ENCODE measurements around the gene DEF6. TPM values are rescaled to one million over a fixed set of nuclear protein-coding genes. Genes with fewer than 3 reads are reported as not detected.

Gene DEF6
- polyA plus RNA-seq, 1 experiment, result 4.1 TPM

DNA sequence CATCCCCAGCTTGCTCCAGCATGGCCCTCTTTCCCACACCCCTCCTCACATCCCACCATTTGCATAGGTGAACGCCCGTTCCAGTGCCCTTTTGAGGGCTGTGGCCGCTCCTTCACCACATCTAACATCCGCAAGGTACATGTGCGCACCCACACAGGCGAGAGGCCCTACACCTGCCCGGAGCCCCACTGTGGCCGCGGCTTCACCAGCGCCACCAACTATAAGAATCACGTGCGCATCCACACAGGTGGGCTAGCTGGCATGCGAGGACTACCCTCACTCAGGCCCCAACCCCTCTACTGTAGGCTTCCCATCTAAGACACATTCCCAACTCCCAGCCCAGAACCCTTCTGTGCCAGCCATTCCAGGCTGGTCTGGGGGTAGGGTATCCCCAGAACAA, 6.1 kb upstream of the DEF6 start:
- ChIA-PET POLR2A (no interaction called here), CTCF (no interaction called here)
- TF ChIP-seq, protein P1, sequence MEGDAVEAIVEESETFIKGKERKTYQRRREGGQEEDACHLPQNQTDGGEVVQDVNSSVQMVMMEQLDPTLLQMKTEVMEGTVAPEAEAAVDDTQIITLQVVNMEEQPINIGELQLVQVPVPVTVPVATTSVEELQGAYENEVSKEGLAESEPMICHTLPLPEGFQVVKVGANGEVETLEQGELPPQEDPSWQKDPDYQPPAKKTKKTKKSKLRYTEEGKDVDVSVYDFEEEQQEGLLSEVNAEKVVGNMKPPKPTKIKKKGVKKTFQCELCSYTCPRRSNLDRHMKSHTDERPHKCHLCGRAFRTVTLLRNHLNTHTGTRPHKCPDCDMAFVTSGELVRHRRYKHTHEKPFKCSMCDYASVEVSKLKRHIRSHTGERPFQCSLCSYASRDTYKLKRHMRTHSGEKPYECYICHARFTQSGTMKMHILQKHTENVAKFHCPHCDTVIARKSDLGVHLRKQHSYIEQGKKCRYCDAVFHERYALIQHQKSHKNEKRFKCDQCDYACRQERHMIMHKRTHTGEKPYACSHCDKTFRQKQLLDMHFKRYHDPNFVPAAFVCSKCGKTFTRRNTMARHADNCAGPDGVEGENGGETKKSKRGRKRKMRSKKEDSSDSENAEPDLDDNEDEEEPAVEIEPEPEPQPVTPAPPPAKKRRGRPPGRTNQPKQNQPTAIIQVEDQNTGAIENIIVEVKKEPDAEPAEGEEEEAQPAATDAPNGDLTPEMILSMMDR (IDR thresholded peaks at IDR 0.05; ENCODE audit: insufficient read depth, low read depth, low read length), result no peak
- DNase-seq (ENCODE audit: low read depth), result no peak
- no peak overlapping the region for H3K4me3 ChIP-seq (ENCODE audit: low read depth, low read length)
- no peaks in the 10 kb centered on the region for H3K27me3 ChIP-seq (ENCODE audit: control insufficient read depth, insufficient read depth, low read length)
- H3K36me3 ChIP-seq (ENCODE audit: control insufficient read depth, insufficient read depth, low read length), result peaks cover 41% of the 10 kb centered on the region

DNA sequence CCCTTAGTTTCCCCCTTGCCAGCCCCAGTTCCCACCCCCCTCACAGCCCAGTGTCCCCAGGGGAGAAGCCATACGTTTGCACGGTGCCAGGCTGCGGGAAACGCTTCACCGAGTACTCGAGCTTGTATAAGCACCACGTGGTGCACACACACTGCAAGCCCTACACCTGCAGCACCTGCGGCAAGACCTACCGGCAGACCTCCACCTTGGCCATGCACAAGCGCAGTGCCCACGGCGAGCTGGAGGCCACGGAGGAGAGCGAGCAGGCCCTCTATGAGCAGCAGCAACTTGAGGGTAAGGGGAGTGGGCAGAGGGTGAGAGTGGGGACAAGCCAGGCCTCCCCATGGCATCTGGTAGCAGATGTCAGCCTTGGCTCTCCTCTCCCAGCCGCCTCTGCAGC, 5.1 kb upstream of the DEF6 start:
- DNase-seq (ENCODE audit: low read depth), result no peak
- H3K4me3 ChIP-seq (ENCODE audit: low read depth, low read length), result no peak overlapping the region
- TF ChIP-seq, protein P1 (IDR thresholded peaks at IDR 0.05; ENCODE audit: insufficient read depth, low read depth, low read length), result no peak
- no peaks in the 10 kb centered on the region for H3K27me3 ChIP-seq (ENCODE audit: control insufficient read depth, insufficient read depth, low read length)
- CTCF ChIA-PET, result interaction anchor here (0.8 to 6.2 kb wide), 4 partner anchors 10 to 157 kb away, joined by 3 to 57 read pairs (median 4); no protein-coding TSS in a partner anchor
- H3K36me3 ChIP-seq (ENCODE audit: control insufficient read depth, insufficient read depth, low read length), result peaks cover 38% of the 10 kb centered on the region
- POLR2A ChIA-PET, result no interaction called here

DNA sequence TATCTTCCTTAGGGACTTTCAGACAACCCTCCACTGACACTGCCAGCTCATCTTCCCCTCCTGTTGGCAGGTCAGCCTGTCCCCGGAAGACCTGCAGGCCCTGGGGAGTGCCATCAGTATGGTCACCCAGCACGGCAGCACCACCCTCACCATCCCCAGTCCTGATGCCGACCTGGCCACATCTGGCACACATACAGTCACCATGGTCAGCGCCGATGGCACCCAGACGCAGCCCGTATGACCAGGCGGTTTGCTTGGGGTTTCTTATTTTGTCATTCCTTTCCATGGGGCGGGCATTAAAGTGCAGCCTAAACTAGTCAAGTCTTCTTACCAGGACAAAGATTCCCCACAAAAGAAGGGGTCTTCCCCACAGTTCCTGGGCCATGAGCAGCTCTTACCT, 3.9 kb upstream of the DEF6 start:
- POLR2A ChIA-PET, result no interaction called here
- H3K36me3 ChIP-seq (ENCODE audit: control insufficient read depth, insufficient read depth, low read length), result peaks cover 32% of the 10 kb centered on the region

DNA sequence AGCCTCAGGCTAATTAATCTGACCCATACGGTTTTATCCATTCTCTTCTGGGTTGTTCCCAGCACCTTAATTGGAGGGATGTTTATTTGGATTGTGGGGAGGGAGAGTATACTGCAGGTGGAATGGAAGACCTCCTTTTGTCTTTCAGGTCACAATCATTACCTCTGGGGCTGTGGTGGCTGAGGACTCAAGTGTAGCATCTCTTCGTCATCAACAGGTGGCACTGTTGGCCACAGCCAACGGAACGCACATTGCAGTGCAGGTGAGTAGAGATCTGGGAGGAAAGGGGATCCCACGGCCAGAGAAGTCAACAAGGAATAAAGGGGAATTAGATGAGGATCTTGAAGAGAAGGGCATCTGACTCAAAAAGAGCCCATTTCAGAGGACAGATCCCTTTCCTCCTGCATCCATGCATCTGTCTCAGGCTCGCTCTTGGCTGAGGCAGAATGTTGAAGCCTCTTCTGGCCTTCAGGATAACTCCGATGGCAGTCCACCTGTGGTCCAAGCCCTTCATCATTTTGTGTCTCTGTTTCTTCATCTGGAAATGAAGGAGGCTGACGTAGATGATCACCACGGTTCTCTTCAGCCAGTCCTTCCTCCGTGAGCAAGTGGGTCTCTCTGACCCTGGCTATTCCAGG, 3.2 kb upstream of the DEF6 start:
- ChIA-PET CTCF (interaction anchor here (0.6 to 6.2 kb wide), 12 partner anchors 8 to 196 kb away, joined by 3 to 57 read pairs (median 4); partner anchors contain the start of gene RPL10A), POLR2A (no interaction called here)
- H3K36me3 ChIP-seq (ENCODE audit: control insufficient read depth, insufficient read depth, low read length), result peaks cover 32% of the 10 kb centered on the region
- H3K4me3 ChIP-seq (ENCODE audit: low read depth, low read length), result no peak overlapping the region
- H3K27me3 ChIP-seq (ENCODE audit: control insufficient read depth, insufficient read depth, low read length), result no peaks in the 10 kb centered on the region
- TF ChIP-seq, protein P1 (IDR thresholded peaks at IDR 0.05; ENCODE audit: insufficient read depth, low read depth, low read length), result peak; percentile 76
- no peak for DNase-seq (ENCODE audit: low read depth)

More for the DNA sequence above, 3.9 kb upstream of the DEF6 start:
- CTCF ChIA-PET, result interaction anchor here (0.6 to 6.2 kb wide), 12 partner anchors 8 to 449 kb away, joined by 3 to 57 read pairs (median 4); partner anchors contain the start of gene RPL10A
- TF ChIP-seq, protein P1 (IDR thresholded peaks at IDR 0.05; ENCODE audit: insufficient read depth, low read depth, low read length), result no peak
- no peak for DNase-seq (ENCODE audit: low read depth)
- Histone ChIP-seq H3K27me3 (ENCODE audit: control insufficient read depth, insufficient read depth, low read length) (no peaks in the 10 kb centered on the region), H3K4me3 (ENCODE audit: low read depth, low read length) (no peak overlapping the region)

DNA sequence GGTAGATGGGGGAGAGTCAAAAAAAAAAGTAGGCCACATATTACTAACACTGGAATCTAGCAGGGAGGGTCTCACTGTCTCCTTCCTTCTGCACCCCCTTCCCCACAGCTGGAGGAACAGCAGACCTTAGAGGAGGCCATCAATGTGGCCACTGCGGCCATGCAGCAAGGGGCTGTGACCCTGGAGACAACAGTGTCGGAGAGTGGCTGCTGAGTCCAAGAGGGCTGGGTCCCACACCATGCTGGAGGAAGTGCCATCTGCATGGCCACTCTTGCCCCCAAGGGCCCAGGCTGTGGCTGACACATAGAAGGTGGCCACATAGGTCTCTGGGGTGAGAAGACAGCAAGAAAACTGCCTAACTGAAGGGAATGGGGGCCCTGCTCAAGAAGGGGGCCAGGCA, 2.6 kb upstream of the DEF6 start:
- CTCF ChIA-PET, result interaction anchor here (1.1 to 6.2 kb wide), 6 partner anchors 9 to 173 kb away, joined by 5 to 57 read pairs (median 23); partner anchors contain the start of genes FANCE and RPL10A
- POLR2A ChIA-PET, result no interaction called here
- DNase-seq (ENCODE audit: low read depth), result no peak
- H3K27me3 ChIP-seq (ENCODE audit: control insufficient read depth, insufficient read depth, low read length), result no peaks in the 10 kb centered on the region
- TF ChIP-seq, protein P1 (IDR thresholded peaks at IDR 0.05; ENCODE audit: insufficient read depth, low read depth, low read length), result no peak
- H3K4me3 ChIP-seq (ENCODE audit: low read depth, low read length), result no peak overlapping the region
- H3K36me3 ChIP-seq (ENCODE audit: control insufficient read depth, insufficient read depth, low read length), result peaks cover 29% of the 10 kb centered on the region
